Activated T-helper 1 cell treated with Interleukin-2 at 50 U/mL for 16 hours (primary cell): Measurements from ENCODE around the gene MRPL36.

ENCODE experiments used
- DNase-seq: peaks from one replicate; pipeline ENCODE4 v3.0.0-alpha.2; 2020; ENCODE audit warnings: low read depth

MRPL36 gene

DNA sequence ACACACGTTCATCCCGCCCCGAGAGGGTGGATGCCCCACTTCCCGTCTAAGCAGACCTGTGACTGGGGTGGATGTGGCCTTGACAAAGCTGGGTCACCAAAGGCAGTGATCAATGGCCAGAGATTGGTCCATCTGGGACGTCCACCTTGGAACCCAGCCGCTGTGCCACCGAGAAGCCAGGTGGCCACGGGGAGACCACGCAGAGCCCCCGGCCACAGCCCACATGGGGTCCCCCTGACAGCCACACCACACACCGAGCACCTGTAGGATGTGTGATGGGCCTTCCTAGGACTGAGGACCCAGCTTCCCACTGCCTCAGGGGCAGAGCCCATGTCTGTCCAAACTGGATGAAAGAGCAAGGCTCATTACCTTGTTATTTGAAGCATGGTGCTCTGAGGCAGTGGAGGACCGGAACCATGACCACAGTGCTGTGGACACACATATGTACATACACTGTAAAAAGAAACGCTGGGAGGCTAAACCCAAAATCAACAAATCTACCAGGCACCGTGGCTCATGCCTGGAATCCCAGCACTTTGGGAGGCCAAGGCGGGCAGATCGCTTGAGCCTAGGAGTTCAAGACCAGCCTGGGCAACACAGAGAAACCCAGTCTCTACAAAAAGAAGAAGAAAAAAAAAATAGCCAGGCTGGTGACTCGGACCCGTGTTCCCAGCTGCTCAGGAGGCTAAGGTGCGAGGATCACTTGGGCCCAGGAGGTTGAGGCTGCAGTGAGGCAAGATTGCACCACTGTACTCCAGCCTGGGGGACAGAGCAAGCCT lies 50.1 kb downstream of the MRPL36 start:
- no peak for DNase-seq

DNA sequence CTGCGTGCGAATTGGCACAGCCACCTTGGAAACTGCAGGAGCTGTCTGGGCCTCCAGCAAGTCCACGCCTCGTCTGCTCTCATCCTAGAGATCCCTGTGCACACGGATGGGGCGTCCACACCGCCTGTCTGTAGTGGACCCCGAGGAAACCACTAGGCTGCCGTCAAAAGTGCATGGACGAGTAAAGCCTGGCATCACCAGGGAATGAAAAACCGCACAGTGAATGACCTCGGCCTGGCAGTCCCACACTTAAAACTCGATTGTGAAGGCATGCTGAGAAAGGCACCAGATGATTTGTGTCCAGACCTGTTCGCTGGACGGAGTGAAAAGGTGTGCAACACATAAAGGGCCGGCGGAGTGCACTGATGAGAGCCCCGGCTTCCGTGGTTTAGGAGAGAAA lies 50.8 kb downstream of the MRPL36 start:
- DNase-seq = no peak
